DMS79 (cell line): ENCODE results near the gene WBP2.
"Not testable (repeated sequence)": the region's sequence is repeated elsewhere in the genome, so short reads cannot be mapped to it uniquely, and the experiment has no call there.

Source experiments
- DNase-seq: peaks from one replicate; lab custom pipeline; 2025; lab: John Stamatoyannopoulos, UW

The WBP2 gene

DNA sequence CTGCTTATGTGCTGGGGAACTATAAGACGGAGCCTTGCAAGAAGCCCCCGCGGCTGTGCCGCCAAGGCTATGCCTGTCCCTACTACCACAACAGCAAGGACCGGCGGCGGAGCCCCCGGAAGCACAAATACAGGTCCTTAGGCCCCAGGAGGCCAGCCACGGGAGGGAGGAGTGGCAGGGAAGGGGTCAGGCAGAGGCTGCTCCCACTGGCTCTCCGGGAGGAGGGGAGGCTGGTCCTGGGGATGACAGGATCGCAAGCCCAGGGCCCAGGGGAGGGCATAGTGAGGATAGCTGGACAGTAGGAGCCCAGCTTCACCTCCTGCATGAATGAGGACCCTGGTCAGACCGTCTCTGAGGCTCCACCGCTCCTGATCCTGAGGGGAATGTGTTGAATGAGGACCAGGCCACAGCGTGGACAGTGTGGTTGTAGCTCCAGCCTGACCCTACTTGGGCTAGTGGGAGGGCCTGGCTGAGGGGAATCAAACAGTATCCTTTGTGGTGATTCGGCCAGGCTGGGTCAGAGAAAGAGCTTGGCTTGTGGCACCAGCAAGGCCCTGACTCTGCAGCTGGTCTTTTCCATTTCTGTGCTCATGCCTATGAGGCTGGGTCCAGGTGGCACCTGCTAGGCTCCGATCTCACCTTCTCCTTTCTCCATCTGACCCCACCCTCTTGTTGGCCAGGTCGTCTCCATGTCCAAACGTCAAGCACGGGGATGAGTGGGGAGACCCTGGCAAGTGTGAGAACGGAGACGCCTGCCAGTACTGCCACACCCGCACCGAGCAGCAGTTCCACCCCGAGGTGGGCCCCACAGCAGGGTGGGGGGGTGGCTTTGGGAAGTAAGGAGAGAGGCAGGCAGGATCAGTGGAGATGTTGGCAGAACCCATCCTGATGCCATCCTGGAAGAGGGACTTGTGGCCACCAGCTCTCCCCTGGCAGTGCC is 41.8 kb downstream of the WBP2 start:
- DNase-seq: no peak

DNA sequence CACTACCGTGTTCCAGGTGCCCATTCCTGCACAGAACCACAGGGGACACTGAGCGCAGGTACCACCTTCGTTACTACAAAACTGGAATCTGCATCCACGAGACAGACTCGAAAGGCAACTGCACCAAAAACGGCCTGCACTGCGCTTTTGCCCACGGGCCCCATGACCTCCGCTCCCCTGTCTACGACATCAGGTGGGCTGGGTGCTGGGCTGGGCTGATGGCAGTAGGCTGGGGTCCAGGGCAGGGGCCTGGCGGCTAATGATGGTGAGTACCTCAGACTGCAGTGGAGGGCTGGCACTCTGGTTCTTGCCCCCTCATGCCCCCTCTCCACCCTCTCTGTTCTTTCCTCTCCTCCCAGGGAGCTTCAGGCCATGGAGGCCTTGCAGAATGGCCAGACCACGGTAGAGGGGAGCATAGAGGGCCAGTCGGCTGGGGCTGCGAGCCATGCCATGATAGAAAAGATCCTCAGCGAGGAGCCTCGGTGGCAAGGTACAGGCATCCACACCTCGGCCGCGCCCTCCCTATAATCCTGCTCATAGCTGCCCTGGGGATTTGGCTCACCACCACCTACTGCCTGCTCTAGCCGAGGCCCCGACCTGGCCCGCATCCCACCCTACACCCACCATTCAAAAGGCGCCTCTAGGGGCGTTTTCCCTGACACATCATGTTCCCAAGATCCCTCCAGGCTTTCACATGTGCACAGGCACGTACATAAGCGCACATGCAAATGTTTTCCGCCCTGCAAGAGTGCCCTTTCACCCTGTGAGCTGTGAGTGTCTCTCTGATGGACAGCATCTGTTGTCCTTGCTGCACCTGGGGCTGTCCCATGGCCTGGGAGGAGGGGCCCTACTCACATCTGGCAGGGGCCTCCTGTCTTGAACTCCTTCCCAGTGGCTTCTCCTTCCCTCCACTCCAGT is 42.8 kb downstream of the WBP2 start:
- DNase-seq: no peak

DNA sequence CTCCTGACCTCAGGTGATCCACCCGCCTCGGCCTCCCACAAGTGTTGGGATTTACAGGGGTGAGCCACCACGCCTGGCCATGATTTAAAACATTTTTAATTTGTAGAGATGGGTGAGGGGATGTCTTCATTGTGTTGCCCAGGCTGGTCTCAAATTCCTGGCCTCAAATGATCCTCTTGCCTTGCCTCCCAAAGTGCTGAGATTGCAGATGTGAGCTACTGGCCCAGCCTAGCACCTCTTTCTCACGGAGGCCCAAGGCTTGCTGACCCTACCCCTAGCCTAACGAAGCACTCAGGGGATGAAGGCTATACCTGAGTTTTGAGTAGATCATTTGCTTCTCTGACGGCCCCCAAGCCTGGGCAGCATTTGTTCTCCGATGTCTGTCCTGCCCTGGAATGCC is 44.0 kb downstream of the WBP2 start:
- no peak for DNase-seq

DNA sequence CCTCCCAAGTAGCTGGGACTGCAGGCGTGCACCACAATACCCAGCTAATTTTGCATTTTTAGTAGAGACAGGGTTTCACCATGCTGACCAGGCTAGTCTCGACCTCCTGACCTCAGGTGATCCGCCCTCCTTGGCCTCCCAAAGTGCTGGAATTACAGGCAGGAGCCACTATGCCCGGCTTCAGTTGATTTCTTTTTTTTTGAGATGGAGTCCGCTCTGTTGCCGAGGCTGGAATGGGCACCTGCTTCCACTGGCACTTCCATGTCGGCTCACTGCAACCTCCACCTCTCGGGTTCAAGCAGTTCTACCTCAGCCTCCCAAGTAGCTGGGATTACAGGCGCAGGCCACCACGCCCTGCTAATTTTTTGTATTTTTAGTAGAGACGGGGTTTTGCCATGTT is 44.4 kb downstream of the WBP2 start:
- not testable (repeated sequence) for DNase-seq

DNA sequence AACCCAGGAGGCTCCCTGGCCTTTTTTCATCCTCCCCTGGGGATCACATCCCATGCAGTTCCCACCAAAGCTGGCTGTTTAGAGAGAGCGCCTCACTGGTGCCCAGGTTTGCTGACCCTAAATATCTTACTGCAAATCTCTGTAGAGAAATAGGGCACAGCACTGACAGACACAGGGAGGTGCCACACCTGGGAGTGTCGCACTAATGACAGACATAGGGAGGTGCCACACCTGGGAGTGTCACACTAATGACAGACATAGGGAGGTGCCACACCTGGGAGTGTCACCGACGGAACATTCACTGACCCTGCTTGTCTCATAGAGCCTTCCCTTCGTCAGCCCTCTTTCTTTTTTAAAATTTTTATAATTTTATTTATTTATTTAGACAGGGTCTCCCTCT is 44.9 kb downstream of the WBP2 start:
- DNase-seq: no peak

DNA sequence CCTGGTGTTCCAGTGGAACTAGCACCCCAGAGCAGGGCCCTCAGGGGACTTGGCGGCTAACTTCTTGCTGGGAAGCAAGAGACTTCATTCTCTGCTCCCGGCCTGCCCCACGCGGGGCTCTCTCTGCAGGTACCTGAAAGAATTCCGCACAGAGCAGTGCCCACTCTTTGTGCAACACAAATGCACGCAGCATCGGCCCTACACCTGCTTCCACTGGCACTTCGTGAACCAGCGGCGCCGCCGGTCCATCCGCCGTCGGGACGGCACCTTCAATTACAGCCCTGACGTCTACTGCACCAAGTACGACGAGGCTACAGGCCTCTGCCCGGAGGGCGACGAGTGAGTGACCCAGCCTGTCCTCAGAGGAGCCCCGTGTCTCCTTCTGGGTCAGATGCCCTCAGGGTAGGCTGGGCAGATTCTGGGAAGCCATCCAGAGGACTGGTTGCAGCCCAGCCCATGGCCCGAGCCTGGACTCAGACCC is 45.5 kb downstream of the WBP2 start:
- DNase-seq: no peak

DNA sequence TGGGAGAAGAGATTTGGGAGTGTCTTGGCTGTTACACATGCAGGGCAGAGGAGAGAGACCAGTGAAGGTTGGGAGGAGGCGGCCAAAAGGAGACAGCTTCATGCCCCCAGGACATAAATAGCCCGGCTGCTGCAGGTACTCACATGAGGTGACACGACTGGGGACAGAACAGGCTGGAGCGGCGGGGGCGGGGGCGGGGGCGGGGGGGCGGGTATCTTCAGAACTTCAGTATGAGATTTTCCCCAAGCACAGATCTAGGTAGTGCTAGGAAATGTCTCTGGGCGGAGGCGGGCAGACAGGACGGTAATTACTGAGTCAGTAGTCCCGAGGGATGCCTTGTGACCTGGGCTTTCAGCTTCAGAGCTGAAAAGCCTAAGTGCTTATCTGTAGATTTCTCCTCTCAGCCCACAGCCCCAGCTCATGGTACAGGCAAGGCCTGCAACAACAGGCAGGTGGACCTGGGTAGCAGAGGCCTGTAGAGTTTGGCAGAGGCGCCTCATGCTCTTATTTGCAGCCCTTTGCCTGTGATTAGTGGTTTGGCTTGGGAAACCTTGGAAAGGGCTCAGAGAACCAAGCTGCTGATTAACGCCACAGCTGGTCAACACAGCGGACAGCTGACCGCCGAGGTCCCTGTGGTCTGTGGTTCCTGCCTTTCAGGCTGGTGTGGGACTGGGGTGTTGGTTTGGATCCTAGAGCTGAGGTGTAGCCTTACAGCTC is 46.1 kb downstream of the WBP2 start:
- DNase-seq: no peak

DNA sequence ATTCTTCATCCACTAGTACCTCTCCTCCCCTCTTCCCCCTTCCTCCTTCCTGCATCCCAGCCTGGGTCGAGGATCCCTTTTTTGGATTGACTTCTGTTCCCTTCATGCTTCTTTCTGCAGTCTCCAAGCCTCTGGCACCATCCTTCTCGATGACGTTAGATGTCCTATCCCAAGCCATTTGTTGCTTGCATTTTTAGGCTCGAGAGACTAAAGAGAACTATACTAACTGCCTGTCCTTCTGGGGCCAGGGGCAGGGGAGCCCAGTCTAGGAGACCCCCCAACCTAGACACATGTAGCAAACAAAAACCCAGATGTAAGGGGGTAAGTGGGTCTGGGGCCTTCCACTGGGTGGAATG is 46.6 kb downstream of the WBP2 start:
- no peak for DNase-seq

DNA sequence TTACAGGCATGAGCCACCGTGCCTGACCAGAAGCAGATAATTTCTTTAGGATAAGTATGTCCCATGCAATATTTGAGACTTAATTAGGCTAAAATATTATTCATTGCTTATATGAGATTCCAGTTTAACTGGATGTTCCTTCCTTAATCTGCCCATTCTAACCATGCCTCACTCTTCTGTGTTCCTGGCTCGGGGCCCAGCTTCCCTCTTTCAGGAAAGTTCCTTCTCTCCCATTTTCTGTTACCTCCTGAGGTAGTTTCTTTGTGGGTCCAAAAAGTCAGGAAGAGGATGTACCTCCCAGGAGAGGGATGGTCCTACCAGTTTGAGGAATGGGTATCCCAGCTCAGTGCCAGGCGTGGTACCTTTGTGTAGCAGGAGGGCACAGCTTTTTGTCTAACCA is 47.3 kb downstream of the WBP2 start:
- DNase-seq: no peak

DNA sequence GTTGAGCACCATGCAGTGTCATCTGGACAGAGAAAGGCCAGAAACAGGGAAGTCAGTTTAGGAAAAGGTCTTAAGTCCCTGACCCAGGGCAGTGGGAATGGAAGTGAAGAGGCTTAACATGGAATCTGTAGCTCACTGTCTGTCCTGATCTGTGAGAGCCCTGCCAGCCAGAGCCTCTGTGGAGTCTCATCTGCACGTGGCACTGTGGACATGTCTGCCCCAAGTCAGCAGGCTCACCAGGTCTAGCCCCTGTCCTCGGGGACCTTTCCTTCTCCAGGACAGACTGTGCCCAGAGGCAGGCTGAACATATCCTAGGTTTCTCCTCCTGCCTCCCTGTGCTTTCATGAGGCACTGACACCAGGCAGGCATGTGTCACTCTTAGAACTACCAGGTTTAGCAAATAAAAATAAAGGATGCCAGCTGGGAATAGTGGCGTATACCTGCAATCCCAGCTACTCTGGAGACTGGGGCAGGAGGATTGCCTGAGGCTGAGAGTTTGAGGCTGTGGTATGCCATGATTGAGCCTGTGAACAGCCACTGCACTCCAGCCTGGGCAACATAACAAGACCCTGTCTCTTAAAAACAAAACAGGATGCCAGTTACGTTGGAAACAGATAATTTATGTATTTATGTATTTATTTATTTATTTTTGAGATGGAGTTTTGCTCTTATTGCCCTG is 48.2 kb downstream of the WBP2 start:
- DNase-seq: no peak

DNA sequence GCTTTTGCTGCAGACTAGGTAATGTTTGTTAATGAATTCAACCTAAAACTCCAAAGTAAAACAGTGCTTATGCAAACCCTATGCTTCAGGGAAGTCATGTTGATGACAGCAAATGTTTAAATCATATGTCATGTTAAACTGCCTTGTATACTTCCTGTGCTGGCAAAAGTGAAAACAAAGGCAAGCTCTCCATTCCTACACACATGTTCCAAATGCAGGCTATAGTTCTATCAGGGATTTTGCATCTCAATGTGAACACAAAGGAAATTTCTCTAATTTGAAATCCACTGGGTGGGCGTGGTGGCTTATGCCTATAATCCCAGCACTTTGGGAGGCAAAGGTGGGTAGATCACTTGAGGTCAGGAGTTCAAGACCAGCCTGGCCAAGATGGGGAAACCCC is 51.3 kb downstream of the WBP2 start:
- DNase-seq: no peak

DNA sequence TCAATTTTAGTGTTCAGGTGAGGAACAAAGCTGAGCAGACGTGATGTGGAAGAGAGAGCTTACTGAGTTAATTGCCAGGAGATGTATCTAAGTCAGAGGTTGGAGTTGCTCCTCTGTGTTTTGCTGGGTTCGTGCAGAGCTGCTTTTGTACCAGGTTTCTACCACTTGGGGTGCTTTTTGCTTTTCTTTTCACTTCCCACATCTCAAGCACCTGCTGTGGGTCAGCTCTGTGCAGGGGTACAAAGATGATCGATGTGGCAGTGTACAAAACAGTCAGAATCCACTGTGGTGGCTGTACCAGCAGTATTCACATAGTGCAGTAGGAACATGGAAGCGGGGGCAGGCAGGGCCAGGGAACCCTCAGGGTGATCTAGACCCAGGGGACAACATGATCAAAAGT is 55.7 kb downstream of the WBP2 start:
- no peak for DNase-seq

DNA sequence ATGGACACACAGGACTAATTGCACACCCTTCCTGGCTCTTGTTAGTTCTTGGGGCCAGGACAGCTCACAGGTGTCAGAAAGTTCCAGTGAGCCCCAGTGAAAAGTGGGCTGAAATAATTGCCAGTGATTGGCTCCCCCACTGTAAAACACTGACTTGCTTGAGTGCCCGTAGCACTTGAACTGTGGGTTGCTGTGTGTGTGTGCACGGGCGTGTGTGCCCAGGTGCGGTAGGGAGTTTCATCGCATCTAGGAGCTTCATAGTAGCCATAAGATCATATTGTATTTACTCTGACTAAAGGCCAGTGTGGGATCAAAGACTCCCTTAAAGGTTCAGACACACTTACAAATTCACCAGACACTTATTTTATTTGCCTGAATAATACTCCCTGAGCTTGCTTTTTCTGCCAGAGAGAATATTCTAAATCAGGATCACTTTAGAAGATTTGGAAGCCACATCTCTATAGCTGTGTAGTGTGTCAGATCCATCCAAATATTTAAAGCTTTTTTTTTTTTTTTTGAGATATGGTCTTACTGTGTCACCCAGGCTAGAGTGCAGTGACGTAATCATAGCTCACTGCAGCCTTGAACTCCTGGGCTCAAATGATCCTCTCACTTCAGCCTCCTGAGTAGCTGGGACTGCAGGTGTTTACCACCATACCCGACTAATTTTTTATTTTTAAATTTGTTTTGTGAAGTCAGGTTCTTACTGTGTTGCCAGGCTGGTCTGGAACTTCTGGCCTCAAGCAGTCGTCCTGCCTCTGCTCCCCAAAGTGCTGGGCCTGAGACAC is 59.1 kb downstream of the WBP2 start:
- DNase-seq: no peak
